ENCODE results near the gene SPATA13. TPM values are rescaled to one million over a fixed set of nuclear protein-coding genes. Genes with fewer than 3 reads are reported as not detected.
A peak's percentile ranks its signal among the peaks of the same experiment; 100 is the strongest.

The SPATA13 gene
- total RNA-seq, 1 experiment from 2014 or later, result 2.1 TPM

DNA sequence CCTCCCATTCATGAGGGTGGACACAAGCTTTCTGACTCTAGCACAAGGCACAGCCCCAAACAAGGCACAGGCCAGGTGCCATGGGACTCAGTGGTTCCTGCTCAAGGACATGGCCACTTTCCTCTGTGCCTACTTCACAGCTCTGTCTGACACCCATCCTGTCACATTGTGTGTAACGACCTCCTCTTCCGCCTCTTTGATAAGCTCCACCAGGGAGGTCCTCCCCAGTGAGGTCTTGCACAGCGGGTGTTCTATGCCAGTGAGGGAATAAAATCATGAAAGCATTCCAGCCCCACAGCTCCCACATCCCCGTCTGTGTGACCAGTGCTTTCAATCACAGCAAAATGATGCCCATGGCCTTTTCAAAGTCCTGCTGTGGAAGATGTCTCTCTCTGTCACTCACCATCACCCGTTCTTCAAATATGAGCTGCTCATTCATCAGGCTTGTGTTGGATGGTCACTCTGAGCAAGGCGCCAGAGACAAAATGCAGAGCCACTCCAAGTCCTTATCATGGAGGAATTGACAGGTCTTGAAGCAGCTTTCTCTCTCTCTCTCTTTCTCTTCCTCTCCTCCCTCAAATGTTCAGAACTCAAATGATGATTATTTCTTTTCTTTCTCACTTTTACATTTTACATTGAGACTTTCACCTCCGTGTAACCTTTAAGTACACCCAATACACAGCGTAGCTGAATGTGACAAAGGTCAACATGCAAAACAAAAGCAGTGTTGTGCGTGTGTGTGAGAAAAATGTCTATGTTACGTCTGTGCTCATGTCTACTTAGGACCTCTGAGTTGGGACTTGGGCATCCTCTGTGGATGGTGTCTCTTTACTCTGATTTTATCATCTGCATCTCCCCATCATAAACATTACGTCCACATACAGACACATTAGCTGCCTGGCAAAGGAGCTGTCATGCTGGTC is 8.0 kb upstream of the SPATA13 start:
- Histone ChIP-seq H2AFZ (ENCODE audit: low read length) (no peak overlapping the region; the same call in 1 of the 2 replicates), H3K9me2 (replicated peaks; ENCODE audit: insufficient read depth, low read length) (no peaks in the 10 kb centered on the region), H3K36me3 (ENCODE audit: insufficient read depth, low read length) (no peaks in the 10 kb centered on the region), H3K27me3 (ENCODE audit: low read length) (no peaks in the 10 kb centered on the region), H3K79me2 (ENCODE audit: low read length) (no peaks in the 10 kb centered on the region), H4K20me1 (ENCODE audit: insufficient read depth, low read depth, low read length) (no peaks in the 10 kb centered on the region), H3K4me3 (ENCODE audit: low read length) (no peak overlapping the region), H3K9me3 (ENCODE audit: low read length) (no peaks in the 10 kb centered on the region), H3K4me1 (ENCODE audit: low read length) (no peaks in the 10 kb centered on the region), H3K27ac (ENCODE audit: low read length) (no peak overlapping the region), H3K4me2 (ENCODE audit: low read depth, low read length, poor library complexity, severe bottlenecking) (no peak overlapping the region), H3K9ac (ENCODE audit: low read length) (no peak overlapping the region)
- no peak for DNase-seq

- H3K4me2 ChIP-seq (ENCODE audit: low read depth, low read length, poor library complexity, severe bottlenecking), result no peak overlapping the region
- no peak overlapping the region for H3K9ac ChIP-seq (ENCODE audit: low read length)
- H3K27ac ChIP-seq (ENCODE audit: low read length), result no peak overlapping the region
- no peaks in the 10 kb centered on the region for H3K36me3 ChIP-seq (ENCODE audit: insufficient read depth, low read length)
- H4K20me1 ChIP-seq (ENCODE audit: insufficient read depth, low read depth, low read length), result no peaks in the 10 kb centered on the region
- H3K4me1 ChIP-seq (ENCODE audit: low read length), result no peaks in the 10 kb centered on the region
- no peaks in the 10 kb centered on the region for H3K9me2 ChIP-seq (replicated peaks; ENCODE audit: insufficient read depth, low read length)
- no peaks in the 10 kb centered on the region for H3K79me2 ChIP-seq (ENCODE audit: low read length)
- H3K27me3 ChIP-seq (ENCODE audit: low read length), result no peaks in the 10 kb centered on the region
- no peak overlapping the region for H2AFZ ChIP-seq (ENCODE audit: low read length)
- no peak overlapping the region for H3K4me3 ChIP-seq (ENCODE audit: low read length)
- no peak for DNase-seq
- no peaks in the 10 kb centered on the region for H3K9me3 ChIP-seq (ENCODE audit: low read length)
Observed at GRCh38 chr13:24153347-24153746, 7.2 kb upstream of the SPATA13 start.

- H3K4me3 ChIP-seq (ENCODE audit: low read length), result no peak overlapping the region
- H3K9me3 ChIP-seq (ENCODE audit: low read length), result no peaks in the 10 kb centered on the region
- H3K79me2 ChIP-seq (ENCODE audit: low read length), result no peaks in the 10 kb centered on the region
- no peak for DNase-seq
- H2AFZ ChIP-seq (ENCODE audit: low read length), result no peak overlapping the region
- no peaks in the 10 kb centered on the region for H3K27me3 ChIP-seq (ENCODE audit: low read length)
- H3K9me2 ChIP-seq (replicated peaks; ENCODE audit: insufficient read depth, low read length), result no peaks in the 10 kb centered on the region
- H3K4me2 ChIP-seq (ENCODE audit: low read depth, low read length, poor library complexity, severe bottlenecking), result no peak overlapping the region
- H3K27ac ChIP-seq (ENCODE audit: low read length), result no peak overlapping the region
- no peak overlapping the region for H3K9ac ChIP-seq (ENCODE audit: low read length)
- no peaks in the 10 kb centered on the region for H4K20me1 ChIP-seq (ENCODE audit: insufficient read depth, low read depth, low read length)
- H3K4me1 ChIP-seq (ENCODE audit: low read length), result no peaks in the 10 kb centered on the region
- H3K36me3 ChIP-seq (ENCODE audit: insufficient read depth, low read length), result no peaks in the 10 kb centered on the region
Observed at GRCh38 chr13:24153979-24154701, 6.4 kb upstream of the SPATA13 start.

DNA sequence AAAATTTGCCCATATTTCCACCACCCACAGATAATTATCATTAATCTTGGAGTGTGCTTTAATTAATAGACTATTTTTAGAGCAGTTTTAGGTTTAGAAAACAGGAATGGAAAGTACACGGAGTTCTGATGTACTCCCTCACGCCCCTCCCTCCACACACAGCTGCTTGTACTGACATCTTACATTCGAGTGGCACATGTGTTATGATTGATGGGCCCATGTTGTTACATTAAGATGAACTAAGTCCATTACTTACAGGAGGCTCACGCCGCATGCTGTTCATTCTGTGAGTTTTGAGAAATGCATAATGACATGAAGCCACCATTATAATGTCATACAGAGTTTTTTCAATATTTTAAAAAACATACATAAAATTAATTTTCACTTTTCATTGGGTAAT is 1.2 kb upstream of the SPATA13 start:
- Histone ChIP-seq H3K9ac (ENCODE audit: low read length) (no peak overlapping the region), H3K4me3 (ENCODE audit: low read length) (no peak overlapping the region), H3K79me2 (ENCODE audit: low read length) (no peaks in the 10 kb centered on the region), H3K4me1 (ENCODE audit: low read length) (peaks cover 7% of the 10 kb centered on the region), H3K36me3 (ENCODE audit: insufficient read depth, low read length) (no peaks in the 10 kb centered on the region), H4K20me1 (ENCODE audit: insufficient read depth, low read depth, low read length) (no peaks in the 10 kb centered on the region), H2AFZ (ENCODE audit: low read length) (no peak overlapping the region), H3K27ac (ENCODE audit: low read length) (no peak overlapping the region), H3K4me2 (ENCODE audit: low read depth, low read length, poor library complexity, severe bottlenecking) (no peak overlapping the region), H3K9me3 (ENCODE audit: low read length) (no peaks in the 10 kb centered on the region), H3K27me3 (ENCODE audit: low read length) (no peaks in the 10 kb centered on the region), H3K9me2 (replicated peaks; ENCODE audit: insufficient read depth, low read length) (no peaks in the 10 kb centered on the region)
- no peak for DNase-seq

GRCh38 chr13:24161010-24161775 is 673 bp downstream of the SPATA13 start:
- DNase-seq, result no peak
- Histone ChIP-seq H3K9me2 (replicated peaks; ENCODE audit: insufficient read depth, low read length) (no peaks in the 10 kb centered on the region), H3K9me3 (ENCODE audit: low read length) (no peaks in the 10 kb centered on the region), H3K4me3 (ENCODE audit: low read length) (peak overlapping the region; percentile 47; the same call in 1 of the 2 replicates), H3K79me2 (ENCODE audit: low read length) (no peaks in the 10 kb centered on the region), H2AFZ (ENCODE audit: low read length) (no peak overlapping the region), H3K9ac (ENCODE audit: low read length) (no peak overlapping the region), H3K4me2 (ENCODE audit: low read depth, low read length, poor library complexity, severe bottlenecking) (peak overlapping the region; percentile 57), H4K20me1 (ENCODE audit: insufficient read depth, low read depth, low read length) (no peaks in the 10 kb centered on the region), H3K27ac (ENCODE audit: low read length) (no peak overlapping the region), H3K36me3 (ENCODE audit: insufficient read depth, low read length) (no peaks in the 10 kb centered on the region), H3K4me1 (ENCODE audit: low read length) (peaks cover 7% of the 10 kb centered on the region), H3K27me3 (ENCODE audit: low read length) (no peaks in the 10 kb centered on the region)

DNA sequence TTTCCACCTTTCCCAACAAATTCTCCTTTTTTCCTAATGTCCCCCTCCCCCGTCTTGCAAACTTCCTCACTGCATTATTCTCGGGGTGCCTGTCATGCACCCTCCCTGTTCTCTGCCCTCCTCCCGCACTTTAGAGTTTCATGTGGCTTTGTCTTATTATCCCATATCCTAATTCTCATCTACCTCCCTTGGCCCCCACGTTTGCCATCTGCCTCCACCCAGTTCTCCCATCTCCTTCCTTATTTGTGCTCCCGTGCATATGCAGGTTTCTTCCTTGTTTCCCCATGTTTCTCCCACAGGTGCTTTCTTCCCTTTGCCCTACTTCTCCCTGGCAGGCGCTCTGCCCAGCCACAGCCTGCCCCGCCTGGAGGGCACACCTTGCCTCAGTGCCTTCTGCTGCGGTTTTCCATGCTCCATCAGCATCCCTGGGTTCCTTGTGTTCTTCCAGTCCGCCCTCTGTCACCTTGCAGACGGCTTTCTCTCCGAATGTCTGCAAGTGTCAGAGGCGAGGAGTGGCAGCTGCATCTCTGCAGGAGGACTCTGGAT is 1.5 kb downstream of the SPATA13 start:
- Histone ChIP-seq H3K4me2 (ENCODE audit: low read depth, low read length, poor library complexity, severe bottlenecking) (no peak overlapping the region), H2AFZ (ENCODE audit: low read length) (no peak overlapping the region), H3K79me2 (ENCODE audit: low read length) (no peaks in the 10 kb centered on the region), H3K27ac (ENCODE audit: low read length) (no peak overlapping the region), H3K9me3 (ENCODE audit: low read length) (no peaks in the 10 kb centered on the region), H3K36me3 (ENCODE audit: insufficient read depth, low read length) (no peaks in the 10 kb centered on the region), H3K9me2 (replicated peaks; ENCODE audit: insufficient read depth, low read length) (no peaks in the 10 kb centered on the region), H3K27me3 (ENCODE audit: low read length) (no peaks in the 10 kb centered on the region), H4K20me1 (ENCODE audit: insufficient read depth, low read depth, low read length) (no peaks in the 10 kb centered on the region), H3K4me3 (ENCODE audit: low read length) (no peak overlapping the region), H3K4me1 (ENCODE audit: low read length) (peaks cover 7% of the 10 kb centered on the region), H3K9ac (ENCODE audit: low read length) (no peak overlapping the region)
- no peak for DNase-seq

DNA sequence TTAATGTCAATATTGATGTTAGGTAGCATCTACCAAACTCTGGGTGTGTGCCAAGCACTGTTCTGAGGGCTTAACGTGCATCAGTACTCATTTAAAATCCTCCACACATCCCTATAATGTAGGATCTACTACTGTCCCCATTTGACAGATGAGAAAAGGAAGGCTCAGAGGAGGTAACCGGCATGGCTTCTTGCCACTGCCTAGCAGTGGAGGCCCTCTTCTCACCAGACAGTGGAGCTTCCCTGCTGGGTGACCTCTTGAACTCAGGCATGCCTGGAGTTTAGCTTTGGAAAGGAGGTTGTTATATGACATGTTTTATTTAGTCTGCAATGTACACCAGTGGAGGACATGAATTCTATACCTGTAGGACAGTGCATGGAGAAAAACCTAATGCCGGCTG is 2.1 kb downstream of the SPATA13 start:
- Histone ChIP-seq H3K27me3 (ENCODE audit: low read length) (no peaks in the 10 kb centered on the region), H3K27ac (ENCODE audit: low read length) (no peak overlapping the region), H3K79me2 (ENCODE audit: low read length) (no peaks in the 10 kb centered on the region), H3K4me1 (ENCODE audit: low read length) (peaks cover 7% of the 10 kb centered on the region), H4K20me1 (ENCODE audit: insufficient read depth, low read depth, low read length) (no peaks in the 10 kb centered on the region), H2AFZ (ENCODE audit: low read length) (no peak overlapping the region), H3K9me3 (ENCODE audit: low read length) (no peaks in the 10 kb centered on the region), H3K36me3 (ENCODE audit: insufficient read depth, low read length) (no peaks in the 10 kb centered on the region), H3K9me2 (replicated peaks; ENCODE audit: insufficient read depth, low read length) (no peaks in the 10 kb centered on the region), H3K4me2 (ENCODE audit: low read depth, low read length, poor library complexity, severe bottlenecking) (no peak overlapping the region), H3K4me3 (ENCODE audit: low read length) (no peak overlapping the region), H3K9ac (ENCODE audit: low read length) (no peak overlapping the region)
- no peak for DNase-seq

Data from Karpas-422 (cell line).